Neural crest cell (in vitro differentiated cells): ENCODE data around the gene MAGIX. TPM values are rescaled to one million over a fixed set of nuclear protein-coding genes. Genes with fewer than 3 reads are reported as not detected.

Experiments used
- DNase-seq: peaks from one replicate; pipeline ENCODE4 v3.0.0; 2021; ENCODE audit warnings: low read depth, mixed read lengths, low spot score
- H3K27ac Mint-ChIP-seq: one replicate; pipeline ENCODE4 v1.8.0; 2021; ENCODE audit warnings: mild to moderate bottlenecking, mixed read lengths; ENCODE audit not compliant: unreplicated experiment
- H3K27me3 Mint-ChIP-seq: 2 replicates; pipeline ENCODE4 v1.8.0; 2021; ENCODE audit warnings: low read depth, mild to moderate bottlenecking, mixed read lengths
- H3K36me3 Mint-ChIP-seq: 2 replicates; pipeline ENCODE4 v1.8.0; 2021; ENCODE audit warnings: low read depth, mild to moderate bottlenecking, mixed read lengths
- H3K4me1 Mint-ChIP-seq: 2 replicates; pipeline ENCODE4 v1.8.0; 2021; ENCODE audit warnings: mixed read lengths
- H3K4me3 Mint-ChIP-seq: one replicate; pipeline ENCODE4 v1.8.0; 2021; ENCODE audit warnings: mild to moderate bottlenecking, mixed read lengths
- H3K9me3 Mint-ChIP-seq: 2 replicates; pipeline ENCODE4 v1.8.0; 2021; ENCODE audit warnings: mixed read lengths
- total RNA-seq: library from RNA; stranded (reverse); gene quantifications from 2 replicates; pipeline ENCODE4 v1.2.1, GENCODE V29; 2021
- TF ChIP-seq, protein P1 (sequence below): fragments of 200-600 bp; sonication (generic); conservative IDR thresholded peaks from 2 replicates; pipeline ENCODE4 v1.5.0; 2021; ENCODE audit warnings: antibody characterized with exemption, mild to moderate bottlenecking

MAGIX gene
- total RNA-seq, 1 donor from 2014 or later, result 1.6 TPM

DNA sequence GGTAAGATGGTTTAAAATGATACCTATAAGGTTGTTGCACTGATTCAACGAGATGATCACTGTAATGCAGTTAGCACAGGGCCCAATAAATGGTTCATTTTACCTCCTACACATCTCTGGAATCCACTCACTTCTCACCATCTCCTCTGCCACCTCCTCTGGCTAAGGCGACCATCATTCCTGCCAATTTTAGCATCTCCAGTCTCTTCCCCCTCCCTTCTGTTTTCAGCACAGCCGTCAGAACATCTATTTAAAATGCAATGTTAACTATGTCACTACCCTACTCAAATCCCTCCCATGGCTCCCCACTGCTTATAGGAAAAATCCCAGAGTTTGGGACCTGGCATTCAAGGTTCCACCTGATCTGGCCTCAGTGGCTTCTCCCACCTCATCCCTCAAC, 41.0 kb downstream of the MAGIX start:
- H3K9me3 Mint-ChIP-seq, result peaks cover 2% of the 10 kb centered on the region
- TF ChIP-seq, protein P1, sequence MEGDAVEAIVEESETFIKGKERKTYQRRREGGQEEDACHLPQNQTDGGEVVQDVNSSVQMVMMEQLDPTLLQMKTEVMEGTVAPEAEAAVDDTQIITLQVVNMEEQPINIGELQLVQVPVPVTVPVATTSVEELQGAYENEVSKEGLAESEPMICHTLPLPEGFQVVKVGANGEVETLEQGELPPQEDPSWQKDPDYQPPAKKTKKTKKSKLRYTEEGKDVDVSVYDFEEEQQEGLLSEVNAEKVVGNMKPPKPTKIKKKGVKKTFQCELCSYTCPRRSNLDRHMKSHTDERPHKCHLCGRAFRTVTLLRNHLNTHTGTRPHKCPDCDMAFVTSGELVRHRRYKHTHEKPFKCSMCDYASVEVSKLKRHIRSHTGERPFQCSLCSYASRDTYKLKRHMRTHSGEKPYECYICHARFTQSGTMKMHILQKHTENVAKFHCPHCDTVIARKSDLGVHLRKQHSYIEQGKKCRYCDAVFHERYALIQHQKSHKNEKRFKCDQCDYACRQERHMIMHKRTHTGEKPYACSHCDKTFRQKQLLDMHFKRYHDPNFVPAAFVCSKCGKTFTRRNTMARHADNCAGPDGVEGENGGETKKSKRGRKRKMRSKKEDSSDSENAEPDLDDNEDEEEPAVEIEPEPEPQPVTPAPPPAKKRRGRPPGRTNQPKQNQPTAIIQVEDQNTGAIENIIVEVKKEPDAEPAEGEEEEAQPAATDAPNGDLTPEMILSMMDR, result no peak
- no peak for DNase-seq
- peaks cover 5% of the 10 kb centered on the region for H3K4me1 Mint-ChIP-seq
- H3K4me3 Mint-ChIP-seq, result no peak overlapping the region
- H3K27me3 Mint-ChIP-seq, result peaks cover 15% of the 10 kb centered on the region
- H3K27ac Mint-ChIP-seq, result no peak overlapping the region
- H3K36me3 Mint-ChIP-seq, result no peaks in the 10 kb centered on the region

DNA sequence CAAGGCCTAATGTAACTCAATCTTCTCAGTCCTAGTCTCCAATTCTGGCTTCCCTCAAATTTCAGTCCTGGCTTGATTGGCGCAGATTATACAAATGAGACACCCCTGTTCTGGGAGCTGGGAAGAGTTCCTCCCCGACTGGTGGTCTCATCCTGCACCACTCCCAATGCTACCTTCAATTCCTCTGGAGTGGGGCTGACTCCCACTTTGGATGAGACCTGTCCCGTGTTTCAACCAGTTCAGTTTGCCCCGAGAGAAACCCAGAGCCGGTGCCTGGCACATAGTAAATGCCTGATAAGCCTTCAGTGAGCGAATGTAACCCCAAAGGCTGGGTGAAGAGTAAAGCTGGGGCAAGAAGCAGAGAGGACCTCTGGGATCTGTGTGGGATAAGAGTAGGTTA, 41.5 kb downstream of the MAGIX start:
- no peaks in the 10 kb centered on the region for H3K36me3 Mint-ChIP-seq
- TF ChIP-seq, protein P1, result no peak
- no peak for DNase-seq
- no peak overlapping the region for H3K27ac Mint-ChIP-seq
- H3K27me3 Mint-ChIP-seq, result peaks cover 10% of the 10 kb centered on the region
- H3K9me3 Mint-ChIP-seq, result peaks cover 2% of the 10 kb centered on the region
- H3K4me3 Mint-ChIP-seq, result no peak overlapping the region
- peaks cover 5% of the 10 kb centered on the region for H3K4me1 Mint-ChIP-seq

DNA sequence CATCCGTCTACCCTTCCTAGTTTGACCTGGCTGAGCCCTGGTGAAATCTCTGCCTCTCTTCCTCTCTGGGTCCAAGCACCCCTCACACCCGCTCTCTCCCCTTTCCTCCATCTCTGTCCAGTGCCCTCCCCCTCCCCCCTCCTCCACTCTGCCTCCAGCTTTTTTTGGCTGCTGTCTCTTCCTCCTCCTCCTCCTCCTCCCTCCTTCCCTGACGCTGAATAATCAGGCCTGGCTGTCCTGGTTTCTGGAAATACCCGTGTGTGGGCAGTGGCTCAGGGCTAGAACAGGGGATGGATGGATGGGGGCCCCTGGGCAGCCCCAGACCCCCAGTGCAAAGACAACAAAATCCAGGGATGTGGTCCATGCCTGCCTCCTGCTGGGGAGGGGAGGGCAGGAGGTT, 42.2 kb downstream of the MAGIX start:
- Mint-ChIP-seq H3K4me1 (peaks cover 5% of the 10 kb centered on the region), H3K27ac (no peak overlapping the region), H3K4me3 (no peak overlapping the region), H3K9me3 (peaks cover 2% of the 10 kb centered on the region), H3K36me3 (no peaks in the 10 kb centered on the region), H3K27me3 (peaks cover 7% of the 10 kb centered on the region)
- TF ChIP-seq, protein P1, result no peak
- no peak for DNase-seq

DNA sequence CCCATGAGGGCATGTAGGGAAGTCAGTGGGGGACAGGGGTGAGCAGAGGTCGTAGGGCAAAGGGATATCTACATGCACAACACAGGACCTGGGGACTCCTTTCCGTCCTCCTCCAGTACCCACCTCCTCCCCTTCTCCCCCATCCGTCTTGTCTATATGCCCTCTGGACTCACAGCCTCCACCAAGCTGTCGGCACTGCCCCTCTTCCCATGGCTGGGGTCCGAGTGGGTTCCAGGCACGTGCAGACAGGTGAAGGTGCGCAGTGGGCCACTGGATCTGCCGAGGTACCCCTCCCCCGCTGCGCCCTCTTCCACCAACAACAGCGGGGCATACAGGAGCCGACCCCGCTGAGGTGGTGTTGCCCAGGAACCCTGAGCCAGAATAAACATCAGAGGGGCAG, 42.9 kb downstream of the MAGIX start:
- Mint-ChIP-seq H3K4me3 (no peak overlapping the region), H3K27ac (no peak overlapping the region), H3K36me3 (no peaks in the 10 kb centered on the region), H3K27me3 (peaks cover 7% of the 10 kb centered on the region), H3K9me3 (peaks cover 2% of the 10 kb centered on the region), H3K4me1 (peaks cover 4% of the 10 kb centered on the region)
- DNase-seq, result no peak
- TF ChIP-seq, protein P1, result no peak

DNA sequence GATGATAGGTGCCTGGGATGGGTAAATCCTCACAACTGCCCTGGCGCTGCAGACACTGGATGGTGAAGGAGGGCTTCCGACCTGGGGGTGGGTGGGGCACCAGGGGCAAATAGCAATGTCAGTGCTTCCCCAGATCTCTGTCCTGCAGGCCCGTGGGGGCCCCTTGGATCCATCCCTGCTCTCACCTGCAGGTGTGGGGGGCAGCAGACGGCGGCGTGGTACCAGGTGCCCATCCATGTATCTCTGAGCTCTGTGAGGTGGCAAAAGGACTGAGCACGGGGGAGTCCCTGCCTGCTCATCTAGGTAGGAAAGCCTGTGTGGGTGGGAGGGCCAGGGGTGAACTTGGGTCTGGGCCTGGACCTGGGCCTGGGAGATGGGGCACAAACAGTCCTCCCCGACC, 44.0 kb downstream of the MAGIX start:
- Mint-ChIP-seq H3K27ac (no peak overlapping the region), H3K4me3 (no peak overlapping the region)

More for the DNA sequence above, 44.0 kb downstream of the MAGIX start:
- TF ChIP-seq, protein P1, result no peak
- DNase-seq, result no peak
- H3K36me3 Mint-ChIP-seq, result no peaks in the 10 kb centered on the region
- H3K4me1 Mint-ChIP-seq, result no peaks in the 10 kb centered on the region
- peaks cover 9% of the 10 kb centered on the region for H3K27me3 Mint-ChIP-seq
- peaks cover 2% of the 10 kb centered on the region for H3K9me3 Mint-ChIP-seq
